GM12801 (cell line): ENCODE data around the gene TRIOBP.

Experiments used
- CTCF ChIP-seq: IDR thresholded peaks from one replicate; pipeline ENCODE4 v1.5.1; 2011; ENCODE audit warnings: control low read depth; ENCODE audit not compliant: insufficient read length; ENCODE audit errors: extremely low read depth

The TRIOBP gene

GRCh38 chr22:37784829-37785495 lies 88.1 kb downstream of the TRIOBP start:
- TF ChIP-seq CTCF, result no peak

GRCh38 chr22:37790234-37790633 lies 93.4 kb downstream of the TRIOBP start:
- TF ChIP-seq CTCF, result no peak

- TF ChIP-seq CTCF, result no peak
These were observed 95.6 kb downstream of the TRIOBP start for GRCh38 chr22:37792494-37792893.

GRCh38 chr22:37794376-37794775 lies 97.5 kb downstream of the TRIOBP start:
- no peak for TF ChIP-seq CTCF

- TF ChIP-seq CTCF, result no peak
These were observed 99.2 kb downstream of the TRIOBP start for GRCh38 chr22:37796079-37796478.

- no peak for TF ChIP-seq CTCF
These were observed 101.1 kb downstream of the TRIOBP start for GRCh38 chr22:37797874-37798500.

GRCh38 chr22:37801946-37802309 lies 105.1 kb downstream of the TRIOBP start:
- no peak for TF ChIP-seq CTCF
